22Rv1 (cell line): Measurements from ENCODE around the gene BACH2.
"Not testable (repeated sequence)": the region's sequence is repeated elsewhere in the genome, so short reads cannot be mapped to it uniquely, and the experiment has no call there.

Experiments used
- H3K27ac ChIP-seq: fragments of 450-650 bp; 2 replicates; pipeline ENCODE4 v1.5.1; 2017
- CTCF ChIP-seq: fragments of 450-650 bp; IDR thresholded peaks from 2 replicates; pipeline ENCODE4 v1.5.1; 2017; ENCODE audit warnings: mild to moderate bottlenecking
- ZFX ChIP-seq: fragments of 450-650 bp; IDR thresholded peaks from 2 replicates; pipeline ENCODE4 v1.6.1; 2017; ENCODE audit warnings: antibody characterized with exemption, borderline replicate concordance

BACH2 gene

GRCh38 chr6:89975991-89976693 lies 320.5 kb downstream of the BACH2 start:
- TF ChIP-seq ZFX: no peak
- TF ChIP-seq CTCF: no peak
- H3K27ac ChIP-seq: no peak overlapping the region

DNA sequence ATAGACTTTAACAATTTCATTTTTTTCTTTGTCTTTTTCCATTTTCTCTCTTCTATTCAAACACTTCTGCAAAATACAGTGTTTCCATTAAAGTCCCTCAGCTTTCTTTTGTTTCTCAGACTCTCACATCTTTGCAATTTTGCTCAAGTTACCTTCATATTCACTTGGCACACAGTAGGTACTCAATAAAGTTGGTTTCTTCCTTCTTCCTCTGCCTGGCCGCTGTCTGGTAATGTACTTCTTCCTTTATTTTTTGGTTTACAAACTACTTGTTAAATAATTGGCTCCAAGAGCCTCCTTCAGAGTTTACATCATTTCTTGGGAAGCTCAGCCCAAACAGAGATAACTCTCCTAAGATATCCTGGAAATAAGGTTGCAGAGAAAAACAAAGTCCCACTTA lies 321.3 kb downstream of the BACH2 start:
- no peak overlapping the region for H3K27ac ChIP-seq
- TF ChIP-seq CTCF (no peak), ZFX (no peak)

DNA sequence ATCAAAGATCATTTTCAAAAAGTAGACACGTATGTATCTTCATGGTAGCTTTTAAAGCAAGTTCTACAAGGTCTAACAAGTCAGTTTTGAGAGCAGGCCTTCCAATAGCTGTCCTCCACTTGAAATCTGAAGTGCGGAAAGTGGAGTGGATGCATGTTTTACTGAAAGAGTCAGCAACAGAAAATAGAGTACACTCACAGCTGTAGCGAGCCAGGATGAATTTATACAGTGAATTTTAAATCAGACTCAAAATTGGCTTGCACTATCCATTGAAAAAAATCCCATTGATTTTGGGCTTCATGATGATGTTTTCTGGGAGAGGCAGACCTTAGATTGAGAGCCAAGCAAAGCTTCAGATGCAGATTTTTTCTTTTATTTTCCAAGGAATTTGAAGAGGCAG lies 321.8 kb downstream of the BACH2 start:
- TF ChIP-seq CTCF (no peak), ZFX (no peak)
- H3K27ac ChIP-seq: no peak overlapping the region

- TF ChIP-seq CTCF (no peak), ZFX (no peak)
Measured at GRCh38 chr6:89972025-89972381, 324.6 kb downstream of the BACH2 start.

DNA sequence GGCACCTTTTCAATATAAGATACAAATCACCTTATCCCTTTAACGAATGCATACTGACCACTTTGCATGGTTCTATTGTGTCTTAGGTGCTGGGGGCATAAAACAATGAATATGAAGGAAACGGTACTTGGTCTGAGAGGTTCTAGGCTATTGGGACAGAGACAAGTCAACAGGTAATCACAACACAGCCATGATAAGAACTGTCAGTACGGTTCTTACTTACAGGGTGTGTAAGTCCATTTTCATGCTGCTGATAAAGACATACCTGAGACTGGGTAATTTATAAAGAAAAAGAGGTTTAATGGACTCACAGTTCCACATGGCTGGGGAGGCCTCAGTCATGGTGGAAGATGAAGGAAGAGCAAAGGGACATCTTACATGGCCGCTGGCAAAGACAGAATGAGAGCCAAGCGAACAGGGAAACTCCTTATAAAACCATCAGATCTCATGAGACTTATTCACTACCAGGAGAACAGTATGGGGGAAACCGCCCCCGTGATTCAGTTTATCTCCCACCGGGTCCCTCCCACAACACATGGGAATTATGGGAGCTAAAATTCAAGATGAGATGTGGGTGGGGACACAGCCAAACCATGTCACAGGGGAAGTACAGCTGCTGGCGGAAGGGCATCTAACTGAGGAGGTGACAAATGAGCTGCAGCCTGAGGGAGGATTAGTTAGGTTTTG lies 325.2 kb downstream of the BACH2 start:
- H3K27ac ChIP-seq: not testable (repeated sequence)

More at GRCh38 chr6:89972025-89972381, 324.6 kb downstream of the BACH2 start:
- no peak overlapping the region for H3K27ac ChIP-seq

- TF ChIP-seq CTCF (peak; percentile 46), ZFX (no peak)
- H3K27ac ChIP-seq: no peak overlapping the region
Measured at GRCh38 chr6:89970609-89971337, 325.9 kb downstream of the BACH2 start.

- no peak overlapping the region for H3K27ac ChIP-seq
- TF ChIP-seq ZFX (no peak), CTCF (no peak)
Measured at GRCh38 chr6:89970072-89970471, 326.6 kb downstream of the BACH2 start.
